ENCODE data around the gene SEPTIN5.

- TF ChIP-seq CTCF (IDR thresholded peaks at IDR 0.05) (no peak), POLR2A (IDR thresholded peaks at IDR 0.05) (no peak)
Observed at GRCh38 chr22:19714312-19715187, at the start of gene SEPTIN5.
